Uterus (tissue), 2 donors: ENCODE data around the gene CDYL.

Experiments used
- CTCF ChIP-seq, 4 experiments: fragments of 200-600 bp in 2 of 4; fragments of 450-650 bp in 2 of 4; sonication (generic) in 2 of 4; IDR thresholded peaks; one replicate each; pipeline ENCODE4 v1.5.1; 2016 to 2019; ENCODE audit warnings: antibody characterized with exemption in 4 of 4, mild to moderate bottlenecking in 2 of 4, moderate library complexity in 1 of 4
- POLR2A ChIP-seq, 2 donors: fragments of 450-650 bp; IDR thresholded peaks; one replicate each; pipeline ENCODE4 v1.6.1; 2016; ENCODE audit warnings: antibody characterized with exemption in 2 of 2, mild to moderate bottlenecking in 1 of 2, moderate library complexity in 1 of 2

DNA sequence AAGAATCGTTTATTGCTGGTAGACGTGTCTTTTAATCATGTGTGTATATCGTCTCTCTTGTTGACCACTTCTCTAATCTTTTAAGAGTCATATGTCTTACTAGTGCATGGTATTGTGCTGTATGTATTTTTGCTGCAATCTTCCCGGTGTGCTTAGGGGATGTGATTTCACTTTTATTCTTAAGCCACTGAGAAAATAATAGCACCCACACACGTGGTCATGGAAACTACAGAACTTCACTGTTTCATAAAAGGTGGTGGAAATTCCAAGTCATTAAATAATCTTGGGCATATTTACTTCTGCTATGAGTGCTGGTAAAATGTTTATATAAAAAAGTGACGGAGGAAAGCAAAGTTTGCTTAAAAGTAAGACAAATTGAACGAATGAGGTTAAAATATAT, 3.0 kb upstream of the CDYL start:
- TF ChIP-seq CTCF (IDR thresholded peaks at IDR 0.05) = no peak
- TF ChIP-seq POLR2A (IDR thresholded peaks at IDR 0.05) = no peak
